GM19324 (cell line): ENCODE measurements around the gene DPYD.

ENCODE experiments used
- ATAC-seq: cut with Tn5 transposase; IDR thresholded peaks from one replicate; pipeline ENCODE4 v1.9.1; 2021; ENCODE audit warnings: mild to moderate bottlenecking, moderate library complexity; ENCODE audit not compliant: unreplicated experiment, low FRiP score

The DPYD gene

DNA sequence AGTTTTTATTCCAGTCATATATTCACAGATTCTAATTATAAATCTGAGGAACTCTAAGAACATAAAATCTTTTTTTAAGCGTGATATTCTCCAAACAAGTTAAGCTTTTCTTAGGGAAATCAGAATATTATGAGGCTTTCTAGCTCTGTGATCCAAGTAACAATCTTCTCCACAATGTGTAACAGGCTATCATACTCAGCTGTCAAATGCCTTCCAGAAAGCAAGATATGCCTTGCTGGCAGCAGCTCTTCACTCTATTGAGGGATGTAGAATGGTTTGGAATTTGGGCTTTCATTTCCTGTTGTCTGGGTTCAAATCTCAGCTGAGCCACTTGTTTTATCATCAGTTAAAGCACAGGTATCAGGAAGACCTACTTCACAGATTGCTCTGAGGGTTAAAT is 752.8 kb downstream of the DPYD start:
- ATAC-seq, result no peak

DNA sequence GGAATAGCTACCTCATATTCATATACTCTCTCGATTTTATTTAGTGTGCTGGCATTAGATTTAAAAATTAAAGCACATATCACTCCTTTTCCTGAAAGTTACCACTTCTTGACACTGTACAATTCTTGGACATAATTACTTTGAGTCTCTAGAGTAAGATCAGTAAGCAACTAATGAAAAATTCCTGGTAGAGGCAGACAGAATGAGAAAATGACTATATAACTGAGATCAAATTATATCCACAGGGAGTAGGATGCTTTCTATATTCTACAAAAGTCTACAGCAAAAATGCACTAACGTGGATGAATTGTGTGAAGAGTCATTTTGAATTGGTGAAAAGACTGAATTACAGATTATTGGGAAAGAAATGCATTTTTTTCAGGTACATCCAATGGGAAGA is 753.6 kb downstream of the DPYD start:
- ATAC-seq, result no peak

DNA sequence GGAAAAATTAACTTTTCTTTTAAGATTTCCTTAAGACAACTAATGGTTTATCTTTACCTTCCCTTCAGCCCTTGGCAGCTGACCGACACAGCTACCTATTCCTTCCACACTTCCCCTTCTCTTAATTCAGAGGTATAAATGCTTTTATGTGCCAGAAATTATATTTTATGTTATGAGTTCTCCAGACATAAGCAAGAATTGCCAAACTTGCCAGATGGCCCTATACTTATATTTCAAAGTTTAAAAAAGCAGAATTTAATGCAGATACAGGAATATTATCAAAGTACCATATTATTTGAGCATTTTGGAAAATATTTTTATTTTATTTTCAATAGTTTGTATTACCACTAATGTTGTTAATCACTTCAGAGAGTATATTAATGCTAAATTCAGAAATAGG is 754.2 kb downstream of the DPYD start:
- ATAC-seq, result no peak

DNA sequence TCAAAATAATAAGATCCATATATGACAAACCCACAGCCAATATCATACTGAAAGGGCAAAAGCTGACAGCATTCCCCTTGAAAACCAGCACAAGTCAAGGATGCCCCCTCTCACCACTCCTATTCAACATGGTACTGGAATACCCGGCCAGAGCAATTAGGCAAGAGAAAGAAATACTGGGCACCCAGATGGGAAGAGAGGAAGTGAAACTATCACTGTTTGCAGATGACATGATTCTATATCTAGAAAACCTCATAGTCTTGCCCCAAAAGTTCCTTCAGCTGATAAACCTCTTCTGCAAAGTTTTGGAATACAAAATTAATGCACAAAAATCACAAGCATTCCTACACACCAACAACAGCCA is 756.6 kb downstream of the DPYD start:
- ATAC-seq, result no peak

DNA sequence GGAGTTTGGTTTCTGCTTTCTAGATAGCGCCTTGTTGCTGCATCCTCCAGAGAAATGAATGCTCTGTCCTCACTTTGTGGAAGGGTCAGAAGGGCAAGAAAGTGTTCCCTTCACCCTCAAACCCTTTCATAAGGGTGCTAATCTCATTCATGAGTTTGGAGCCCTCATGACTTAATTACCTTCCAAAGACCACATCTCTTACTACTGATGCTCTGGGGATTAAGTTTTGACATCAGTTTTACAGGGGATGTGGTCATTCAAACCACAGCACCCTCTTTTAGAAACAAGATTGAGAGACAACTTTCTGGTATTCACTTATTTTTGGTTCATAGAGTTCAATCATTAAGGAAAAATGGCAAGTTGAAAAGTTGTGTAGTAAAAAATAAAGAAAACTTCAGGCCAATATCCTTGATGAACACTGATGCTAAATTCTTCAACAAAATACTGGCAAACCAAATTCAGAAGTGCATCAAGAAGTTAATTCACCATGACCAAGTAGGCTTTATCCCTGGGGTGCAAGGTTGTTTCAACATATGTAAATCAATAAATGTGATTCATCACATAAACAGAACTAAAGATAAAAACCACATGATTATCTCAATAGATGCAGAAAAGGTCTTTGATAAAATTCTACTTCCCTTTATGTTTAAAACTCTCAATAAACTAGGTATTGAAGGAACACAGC is 757.1 kb downstream of the DPYD start:
- no peak for ATAC-seq

DNA sequence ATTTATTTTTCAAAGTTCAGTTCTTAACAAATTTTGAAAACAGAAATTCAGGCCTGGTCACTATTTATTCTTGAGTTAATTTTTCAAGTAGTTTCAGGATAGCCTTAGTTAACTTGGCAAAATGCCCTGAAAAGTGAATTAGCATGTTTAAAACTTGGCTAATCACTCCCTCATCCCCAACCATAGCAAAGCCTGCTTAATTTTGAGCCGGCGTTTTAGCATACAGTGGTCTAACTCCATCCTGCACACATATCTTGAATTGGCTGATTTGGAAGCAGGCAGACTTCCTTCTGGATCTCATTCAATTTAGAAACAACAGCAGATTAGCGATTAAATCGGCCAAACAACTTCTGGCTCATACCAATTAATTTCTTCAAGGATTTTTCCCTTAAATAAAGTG is 760.0 kb downstream of the DPYD start:
- no peak for ATAC-seq

DNA sequence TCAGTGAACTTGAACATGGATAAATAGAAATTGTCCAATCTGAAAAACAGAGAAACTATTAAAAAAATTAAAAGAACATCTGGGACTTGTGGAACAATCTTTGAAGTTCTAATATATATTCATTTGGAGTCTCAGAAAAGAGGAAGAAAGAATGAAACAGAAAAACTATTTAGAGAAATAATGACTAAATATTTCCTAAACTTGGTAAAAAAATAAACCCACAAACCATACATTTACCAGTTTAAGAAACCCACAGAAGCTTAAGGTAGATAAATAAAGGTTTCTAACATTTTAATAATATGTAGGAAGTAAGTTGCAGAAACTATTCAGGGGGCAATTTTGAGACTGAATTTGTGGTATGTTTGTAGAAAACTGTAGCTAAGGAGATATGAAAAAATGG is 761.5 kb downstream of the DPYD start:
- no peak for ATAC-seq

DNA sequence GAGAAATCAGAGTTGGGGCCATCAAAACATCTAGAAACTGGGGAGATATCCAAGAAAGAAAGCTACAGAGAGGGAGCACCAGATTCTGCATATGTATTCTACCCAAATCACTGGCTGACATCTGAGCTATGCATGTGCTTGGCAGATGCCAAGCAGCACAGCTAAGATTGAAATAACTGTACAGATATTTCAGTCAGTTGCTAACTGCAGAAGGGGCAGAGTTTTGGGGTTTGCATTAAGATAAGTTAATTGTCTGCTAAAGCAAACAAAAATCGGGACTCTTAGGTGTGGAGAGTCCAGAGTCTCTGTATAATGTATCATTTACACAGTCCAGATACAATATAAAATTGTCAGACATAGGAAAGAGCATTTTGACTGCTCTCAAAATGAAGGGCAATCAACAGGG is 762.1 kb downstream of the DPYD start:
- peak; percentile 34 for ATAC-seq

DNA sequence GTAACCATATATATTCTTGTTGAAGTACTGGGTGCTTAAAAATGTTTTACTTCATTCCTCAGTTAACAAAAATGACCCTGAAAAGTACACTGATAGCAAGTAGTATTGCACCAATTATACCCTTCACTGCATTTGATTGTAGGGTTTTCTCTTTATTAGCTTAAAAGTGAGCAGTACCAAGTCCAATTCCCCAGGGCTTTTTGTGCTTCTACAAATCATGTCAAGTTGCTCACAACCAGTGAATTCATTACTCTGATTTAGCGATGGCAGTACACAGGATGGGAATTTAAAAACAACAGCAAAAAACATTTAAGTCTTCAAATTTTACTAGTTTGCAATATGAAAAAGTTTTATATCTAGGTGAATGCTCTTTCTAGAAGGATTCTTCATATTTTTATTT is 762.8 kb downstream of the DPYD start:
- no peak for ATAC-seq

DNA sequence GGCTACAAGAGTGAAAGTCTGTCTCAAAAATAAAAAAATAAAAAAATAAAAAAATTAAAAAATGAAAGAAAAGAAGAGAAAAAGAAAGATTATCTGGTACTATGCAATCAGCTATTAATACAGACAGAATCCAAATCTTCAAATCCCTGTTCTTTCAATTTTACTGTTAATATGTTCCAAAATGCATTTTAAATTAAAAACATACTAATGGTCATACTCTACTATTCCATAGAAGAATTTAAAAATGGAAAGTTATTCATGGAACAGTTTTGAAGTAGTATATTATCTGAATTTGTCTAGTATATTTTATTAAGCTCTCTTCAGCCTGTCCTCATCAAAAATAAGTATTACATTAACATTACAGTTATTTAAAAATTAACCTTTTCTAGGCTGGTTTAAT is 769.2 kb downstream of the DPYD start:
- ATAC-seq, result no peak

DNA sequence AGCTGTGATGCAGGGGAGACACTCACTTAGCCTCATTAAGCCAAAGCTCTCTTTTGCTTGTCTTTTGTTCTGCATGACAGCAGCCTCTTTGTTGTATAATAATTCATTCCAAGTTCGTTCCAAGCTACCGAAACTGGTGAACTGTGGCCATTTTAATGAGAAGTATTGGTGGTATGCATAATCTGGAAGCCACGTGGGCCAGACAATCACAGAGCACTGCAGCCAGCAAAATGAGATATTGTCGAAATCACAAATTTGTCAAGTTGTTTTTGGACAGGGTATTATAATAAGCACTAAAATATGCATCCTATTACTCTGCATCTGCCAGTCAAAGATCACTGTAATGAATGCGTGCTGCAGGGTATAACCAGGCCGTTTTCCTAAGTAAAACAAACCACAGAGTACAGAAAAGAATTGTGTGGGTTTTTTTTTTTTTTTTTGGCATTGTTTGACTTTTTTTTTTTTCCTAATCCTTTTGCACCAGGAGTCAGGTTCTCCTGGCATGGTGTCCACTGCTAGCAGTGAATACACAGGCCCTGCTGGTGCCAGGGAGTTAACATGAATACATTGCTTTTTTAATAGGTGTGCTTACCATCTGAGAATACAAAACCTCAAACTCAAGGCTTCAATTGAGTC is 775.4 kb downstream of the DPYD start:
- ATAC-seq, result no peak

DNA sequence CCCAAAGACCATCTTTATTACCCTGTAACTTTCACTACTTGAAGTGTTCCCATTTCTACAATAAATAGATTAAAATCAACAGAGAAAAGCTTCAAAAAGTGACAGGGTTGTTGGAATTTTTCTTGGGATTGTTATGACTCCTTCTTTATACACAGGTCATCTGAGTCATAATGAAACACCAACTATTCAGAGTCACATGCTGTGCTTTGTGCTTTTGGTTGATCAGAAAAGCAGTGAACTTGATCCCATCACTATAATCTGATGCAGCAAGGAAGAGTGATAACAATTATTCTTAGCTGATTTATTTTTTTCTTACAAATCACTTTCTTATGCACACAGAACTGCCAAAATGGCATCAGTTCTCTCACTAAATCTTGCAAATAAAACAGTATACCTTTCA is 776.3 kb downstream of the DPYD start:
- no peak for ATAC-seq

DNA sequence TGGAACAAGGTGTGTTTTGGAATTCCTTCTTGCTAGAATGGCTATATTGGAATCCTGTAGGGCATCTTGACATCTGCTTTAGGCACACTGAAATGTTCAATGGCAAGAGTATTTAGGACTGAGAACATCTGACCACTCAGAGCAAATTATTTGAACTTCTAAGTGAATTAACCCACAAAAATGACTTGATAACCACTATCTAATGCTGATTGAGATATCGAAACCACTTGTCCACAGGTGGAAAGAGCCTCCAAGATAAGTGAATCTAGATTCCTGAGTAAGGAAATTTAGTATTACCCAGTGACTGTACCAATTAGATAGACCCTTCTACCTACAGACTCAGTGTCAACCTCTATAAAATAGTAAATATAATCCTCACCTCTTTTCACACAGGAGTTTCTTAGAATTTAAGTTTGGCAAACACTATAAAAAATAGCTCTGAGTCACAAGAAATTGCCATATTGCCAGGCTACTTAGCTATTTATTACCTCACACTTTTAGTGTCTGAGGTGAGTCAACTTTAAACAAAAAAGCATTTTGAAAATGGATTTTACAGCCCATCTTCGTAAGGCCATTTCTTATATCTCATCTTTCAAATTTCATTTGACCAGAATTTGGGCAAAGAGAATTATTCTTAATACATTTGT is 777.5 kb downstream of the DPYD start:
- no peak for ATAC-seq

DNA sequence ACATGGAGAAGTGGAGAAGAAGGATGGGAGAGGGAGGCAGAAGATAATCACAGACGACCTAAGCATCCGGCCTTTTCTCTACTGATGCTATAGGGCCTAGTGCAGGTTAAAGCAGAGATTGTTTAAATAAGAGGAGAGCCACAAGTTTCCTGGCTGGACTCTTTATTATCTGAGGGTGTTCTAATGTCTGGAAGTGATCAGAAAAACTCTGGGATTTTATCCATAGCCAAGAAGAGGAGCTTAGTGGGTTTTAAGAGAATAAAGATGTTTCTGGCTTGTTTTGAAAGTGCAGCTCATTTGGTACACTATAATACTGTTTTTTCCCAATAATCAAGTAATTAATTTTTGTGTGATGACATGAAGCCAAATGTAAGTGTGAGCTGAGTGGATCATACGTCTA is 780.2 kb downstream of the DPYD start:
- no peak for ATAC-seq

DNA sequence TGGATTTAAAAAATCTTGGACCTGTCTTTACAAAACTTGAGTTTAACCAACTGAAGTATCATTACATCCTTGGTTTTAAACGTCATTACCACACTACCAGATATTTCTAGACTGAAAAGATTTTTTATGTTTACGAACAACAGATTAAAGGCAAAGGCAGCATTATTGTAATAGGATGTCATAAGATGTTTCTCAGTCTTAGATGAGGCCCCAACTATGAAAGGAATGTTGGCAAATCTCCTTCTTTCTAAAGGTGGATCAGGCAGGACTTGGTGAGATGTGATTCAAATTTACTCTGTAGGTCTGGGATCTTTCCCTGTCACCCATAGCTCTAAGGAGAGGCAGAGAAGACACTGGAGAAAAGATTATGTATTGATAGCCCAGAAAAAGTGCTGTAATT is 781.3 kb downstream of the DPYD start:
- ATAC-seq, result no peak

DNA sequence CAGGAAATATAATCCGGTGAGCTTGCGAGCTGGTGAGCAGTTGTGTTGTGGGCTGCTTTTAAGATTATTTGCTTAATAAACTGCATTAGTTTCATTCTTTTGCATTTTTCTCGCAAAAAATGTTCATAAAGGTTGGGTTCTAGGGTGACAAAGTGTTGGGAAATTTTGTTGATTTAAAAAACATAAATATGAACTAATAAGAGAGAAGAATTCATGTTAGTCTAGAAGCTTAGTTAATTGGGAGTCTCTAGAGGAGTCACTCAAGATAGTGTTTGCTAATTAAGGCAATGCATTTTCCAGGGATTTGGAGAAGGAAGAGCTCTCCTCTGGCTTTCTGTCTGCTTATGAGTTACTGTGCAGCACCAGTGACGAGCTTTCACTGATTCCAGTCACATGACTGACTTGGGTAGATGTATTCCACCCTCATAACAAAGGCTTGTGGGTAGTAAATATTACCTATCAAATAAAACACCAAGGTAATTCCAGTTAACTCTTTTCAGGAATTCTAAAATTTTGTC is 782.3 kb downstream of the DPYD start:
- ATAC-seq, result peak; percentile 59

DNA sequence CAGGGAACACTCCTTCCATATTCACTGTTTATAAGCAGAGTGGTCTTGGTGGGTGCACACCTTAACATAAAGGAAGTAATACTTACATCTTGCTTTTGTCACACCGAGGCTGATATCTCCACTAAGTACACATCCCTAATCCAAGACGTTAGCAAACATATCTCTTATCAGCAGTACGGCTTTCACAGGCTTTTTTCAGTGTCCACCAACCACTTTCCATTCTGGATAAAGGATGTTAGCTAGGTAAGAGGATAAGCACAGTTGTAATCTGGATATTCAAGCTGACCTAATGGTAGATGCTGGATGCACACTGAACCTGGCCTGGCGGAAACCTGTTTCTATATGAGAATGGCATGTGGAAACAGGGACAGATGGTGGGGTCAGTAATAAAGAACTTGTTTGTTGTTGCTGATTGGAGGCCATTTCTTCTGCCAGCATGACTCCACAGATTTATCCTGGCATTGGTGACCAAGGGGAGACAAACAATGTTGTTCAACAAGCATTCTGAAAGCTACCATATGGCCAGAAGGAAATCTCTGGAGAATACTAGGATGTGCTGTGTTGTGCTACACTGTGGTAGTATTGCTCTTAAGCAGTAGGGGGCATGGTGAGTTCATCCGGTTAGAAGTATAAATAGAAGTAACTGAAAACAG is 782.8 kb downstream of the DPYD start:
- peak; percentile 95 for ATAC-seq

DNA sequence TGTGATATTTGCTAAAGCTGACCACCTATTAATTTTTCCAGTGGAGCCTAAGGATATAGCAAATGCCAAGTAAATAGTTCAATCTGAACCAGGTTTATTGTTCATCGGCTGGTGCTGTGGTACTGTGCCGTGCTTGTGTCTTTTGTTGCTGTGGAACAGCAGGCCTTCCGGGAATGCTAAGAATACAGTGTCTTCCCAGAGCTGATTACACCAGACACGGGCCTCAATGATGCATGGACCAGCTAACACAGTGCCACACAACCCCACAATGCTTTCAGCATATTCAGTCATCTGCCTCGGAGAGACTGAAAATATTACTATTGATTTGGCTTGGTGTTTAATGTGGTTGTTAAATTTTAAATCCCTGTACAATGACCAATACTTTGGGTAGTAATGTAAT is 783.8 kb downstream of the DPYD start:
- ATAC-seq, result no peak

DNA sequence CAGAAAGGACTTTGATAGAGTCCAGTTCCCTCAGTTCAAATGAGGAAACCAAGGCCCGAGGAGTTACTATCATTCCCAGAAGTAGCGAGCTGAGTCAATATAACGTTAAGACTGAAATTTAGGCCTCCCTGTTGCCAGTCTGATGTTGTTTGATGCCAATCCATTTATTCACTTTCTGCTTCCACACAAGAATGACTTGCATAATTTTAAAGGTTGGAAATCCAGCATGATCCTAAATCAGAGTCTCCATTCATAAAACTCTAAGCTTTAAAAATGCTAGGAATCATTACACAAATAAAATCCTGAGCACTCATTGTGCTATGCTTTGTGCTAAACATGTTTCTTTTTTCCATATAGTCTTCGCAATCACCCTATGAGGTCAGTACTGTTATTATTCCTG is 784.9 kb downstream of the DPYD start:
- ATAC-seq, result no peak

DNA sequence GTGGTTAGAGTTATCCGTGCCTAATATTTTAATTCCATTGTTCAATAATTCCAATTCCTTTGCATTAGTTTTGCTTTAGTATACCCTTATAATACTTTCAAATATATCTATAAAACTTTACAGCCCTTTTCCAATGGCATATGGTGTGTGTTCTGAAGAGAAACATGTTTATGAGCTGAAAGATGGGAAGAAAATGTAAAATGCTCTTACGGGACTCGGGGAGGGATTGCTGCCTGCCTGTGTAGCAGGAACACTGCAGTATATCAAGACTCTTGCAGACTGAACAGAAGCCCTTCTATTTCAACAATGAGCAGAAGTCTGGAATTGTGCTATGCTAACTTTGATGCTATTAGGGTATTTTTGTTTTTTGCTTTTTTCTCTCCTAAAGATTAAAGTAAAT is 792.4 kb downstream of the DPYD start:
- ATAC-seq, result no peak

DNA sequence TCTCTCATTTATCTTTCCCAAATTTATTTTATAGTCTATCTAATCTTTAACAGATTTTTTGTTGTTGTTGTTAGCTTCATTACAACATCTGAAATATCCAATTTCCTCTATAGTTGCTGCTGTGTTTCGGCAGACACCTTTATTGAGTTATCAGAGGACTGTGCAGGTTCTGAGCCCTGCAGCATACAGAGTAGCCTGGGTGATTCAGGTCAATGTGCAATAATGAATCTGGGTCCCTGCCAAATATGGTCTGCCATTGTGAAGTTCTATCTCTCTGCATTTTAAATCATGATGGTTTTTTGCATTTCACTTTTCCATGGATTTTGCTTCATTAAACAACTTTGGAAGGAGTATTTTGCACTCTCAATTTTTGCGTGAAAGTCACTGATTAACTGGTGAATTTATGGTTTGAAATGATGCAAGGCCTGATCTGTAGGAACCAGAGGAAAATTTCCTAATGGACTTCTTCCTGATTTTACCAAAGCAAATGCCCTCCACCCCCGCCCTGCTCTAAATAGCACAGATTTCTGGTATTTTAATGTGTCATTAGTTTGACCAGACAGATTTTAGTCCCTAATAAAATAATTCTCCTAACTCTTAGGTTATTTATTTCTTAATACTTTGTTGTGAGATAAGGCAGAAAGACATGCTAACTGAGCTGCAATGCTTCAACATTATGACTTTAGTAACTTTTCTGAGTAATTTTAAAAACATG is 797.0 kb downstream of the DPYD start:
- no peak for ATAC-seq
